Measurements from ENCODE around the gene BCDIN3D. TPM values are rescaled to one million over a fixed set of nuclear protein-coding genes. Genes with fewer than 3 reads are reported as not detected.

Gene BCDIN3D
- total and polyA plus RNA-seq, 2 of the 8 experiments (the other 6 are each of a cell fraction or from before 2014, with no cell fraction given): 1.6 to 2.4 TPM

DNA sequence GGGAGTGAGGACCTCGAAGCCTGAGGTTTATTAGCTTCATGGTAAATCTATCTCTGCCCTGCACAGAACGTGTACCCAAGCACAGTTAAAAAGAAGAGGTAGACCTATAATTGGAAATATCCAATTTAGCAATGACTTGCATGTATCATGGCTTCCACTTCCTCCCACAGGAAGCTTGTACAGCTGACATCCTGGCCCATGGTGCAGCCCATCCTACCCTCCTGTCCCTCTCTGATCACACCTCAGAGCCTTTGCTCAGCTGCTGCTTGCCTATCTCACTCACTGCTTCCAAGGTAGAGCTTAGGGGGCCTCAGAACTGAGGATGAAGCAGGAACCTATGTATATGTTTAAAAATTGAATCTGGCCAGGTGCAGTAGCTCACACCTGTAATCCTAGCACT, 4.3 kb upstream of the BCDIN3D start:
- H4K20me1 ChIP-seq (replicated peaks in 1 of 2; ENCODE audit: control insufficient read depth in 1 of 2, insufficient read depth in 2 of 2, low read length in 2 of 2): no peaks in the 10 kb centered on the region
- 87% methylated on average over 2 of the region's 2 CpGs; no CpG with 5 or more reads in 1 of the 2 experiments for WGBS, 2 experiments (ENCODE audit: extremely low coverage in 1 of 2, insufficient coverage in 1 of 2, insufficient read length in 1 of 2, insufficient replicate concordance in 2 of 2, low coverage in 1 of 2, low lambda C conversion rate in 2 of 2, missing lambda C conversion rate in 1 of 2)
- H2BK15ac ChIP-seq (ENCODE audit: low read length): no peak overlapping the region
- CTCF ChIA-PET (ENCODE audit: partially characterized antibody): interaction anchor here (0.7 to 2.8 kb wide), 11 partner anchors 8 to 208 kb away, joined by 3 to 11 read pairs (median 4); no protein-coding TSS in a partner anchor
- DNase-seq (ENCODE audit: low read depth in 1 of 2, low spot score in 2 of 2) (no peak), FAIRE-seq (no peak)
- H3K27ac ChIP-seq (ENCODE audit: low read depth, low read length): no peak overlapping the region
- H3K9ac ChIP-seq (replicated peaks in 1 of 4; ENCODE audit: extremely low read depth in 1 of 4, low read depth in 3 of 4, low read length in 3 of 4): no peak overlapping the region
- TF ChIP-seq KDM5A (IDR thresholded peaks at IDR 0.05; ENCODE audit: low read length): no peak
- TF ChIP-seq SP1 (IDR thresholded peaks at IDR 0.05; ENCODE audit: low read depth, low read length): no peak
- TF ChIP-seq RBBP5 (IDR thresholded peaks at IDR 0.05; ENCODE audit: borderline replicate concordance, low read depth, low read length): no peak
- TF ChIP-seq RFX5 (IDR thresholded peaks at IDR 0.05; ENCODE audit: borderline replicate concordance, low read depth, low read length): no peak
- TF ChIP-seq TAF7 (optimal IDR thresholded peaks at IDR 0.05; ENCODE audit: borderline replicate concordance, low read depth, low read length): no peak
- no peak for TF ChIP-seq SP2 (IDR thresholded peaks at IDR 0.05; ENCODE audit: low read length)
- no peak for TF ChIP-seq KDM4A (IDR thresholded peaks at IDR 0.05; ENCODE audit: low read depth, low read length, severe bottlenecking)
- TF ChIP-seq JUND (IDR thresholded peaks at IDR 0.05; ENCODE audit: low read length): no peak
- TF ChIP-seq TAF1 (IDR thresholded peaks at IDR 0.05; ENCODE audit: low read depth, low read length): no peak
- TF ChIP-seq CREB1 (IDR thresholded peaks at IDR 0.05): no peak
- no peak for TF ChIP-seq POLR2AphosphoS5 (IDR thresholded peaks at IDR 0.05; ENCODE audit: low read depth, low read length)
- no peak for TF ChIP-seq PHF8 (conservative IDR thresholded peaks at IDR 0.05; ENCODE audit: low read depth, low read length)
- TF ChIP-seq GABPA (IDR thresholded peaks at IDR 0.05; ENCODE audit: borderline replicate concordance, insufficient read depth, low read length): no peak
- TF ChIP-seq HDAC6 (IDR thresholded peaks at IDR 0.05; ENCODE audit: low read depth, low read length): no peak
- no peak overlapping the region for H3K4ac ChIP-seq (replicated peaks; ENCODE audit: insufficient read length, low read depth, low read length)
- H3K9me3 ChIP-seq (ENCODE audit: insufficient read depth in 2 of 2, low read depth in 1 of 2, low read length in 1 of 2): no peaks in the 10 kb centered on the region
- no peak overlapping the region for H3K14ac ChIP-seq (ENCODE audit: insufficient read length)
- H3K79me2 ChIP-seq (ENCODE audit: control insufficient read depth in 1 of 2, insufficient read depth in 2 of 2, low read length in 2 of 2): no peaks in the 10 kb centered on the region
- H3K36me3 ChIP-seq (ENCODE audit: control insufficient read depth in 2 of 4, insufficient read depth in 4 of 4, low read length in 3 of 4): no peaks in the 10 kb centered on the region
- no peak overlapping the region for H4K5ac ChIP-seq (ENCODE audit: insufficient read length, low read depth, low read length)
- POLR2A ChIA-PET (ENCODE audit: partially characterized antibody): interaction anchor here (0.9 to 1.2 kb wide), 2 partner anchors 38 to 61 kb away, joined by 3 read pairs; no protein-coding TSS in a partner anchor
- no peak overlapping the region for H3K23ac ChIP-seq (ENCODE audit: insufficient read length)
- peaks cover 4% of the 10 kb centered on the region; the same call in 1 of the 2 replicates for H3K23me2 ChIP-seq (ENCODE audit: low read depth, low read length)
- H3K79me1 ChIP-seq (ENCODE audit: low read depth, low read length): no peaks in the 10 kb centered on the region
- no peak overlapping the region for H3K4me2 ChIP-seq (ENCODE audit: insufficient read depth in 1 of 2, low read depth in 2 of 2, low read length in 2 of 2)
- H3K18ac ChIP-seq (ENCODE audit: extremely low read depth, low read length): no peak overlapping the region
- H3K4me1 ChIP-seq (replicated peaks in 1 of 4; ENCODE audit: control insufficient read depth in 3 of 4, insufficient read depth in 4 of 4, low read length in 3 of 4): peaks cover 0 to 2% (median 1%) of the 10 kb centered on the region in 4 experiments; a peak in 3 of 7 replicates
- H2BK120ac ChIP-seq (replicated peaks; ENCODE audit: low read depth, low read length): no peak overlapping the region
- H3K56ac ChIP-seq (replicated peaks; ENCODE audit: insufficient read length, low read depth, low read length): no peak overlapping the region
- H3K4me3 ChIP-seq (ENCODE audit: extremely low read depth in 1 of 4, insufficient read depth in 2 of 4, low read depth in 3 of 4, low read length in 4 of 4): no peak overlapping the region
- no peak overlapping the region for H2AFZ ChIP-seq (ENCODE audit: low read length)
- no peak overlapping the region for H2BK12ac ChIP-seq (ENCODE audit: low read depth, low read length)
- H3K27me3 ChIP-seq (replicated peaks in 1 of 4; ENCODE audit: control insufficient read depth in 3 of 4, extremely low read depth in 1 of 4, insufficient read depth in 3 of 4, low read length in 3 of 4): no peaks in the 10 kb centered on the region; a peak in 2 of 7 replicates
- H2BK20ac ChIP-seq (ENCODE audit: low read length): no peak overlapping the region
- no peak overlapping the region for H2BK5ac ChIP-seq (ENCODE audit: low read depth, low read length)
- no peak overlapping the region for H4K8ac ChIP-seq (ENCODE audit: extremely low read depth, insufficient read depth, low read length)
- no peak overlapping the region for H4K91ac ChIP-seq (replicated peaks; ENCODE audit: insufficient read length, low read length)
- H2AK5ac ChIP-seq (ENCODE audit: low read depth, low read length): no peak overlapping the region

All from H1 (cell line).